ENCODE measurements around the gene WDR64. TPM values are rescaled to one million over a fixed set of nuclear protein-coding genes. Genes with fewer than 3 reads are reported as not detected.
"Not testable (repeated sequence)": the region's sequence is repeated elsewhere in the genome, so short reads cannot be mapped to it uniquely, and the experiment has no call there.

Gene WDR64
- total and polyA plus RNA-seq, 9 donors = 0.04 to 0.30 (median 0.14) TPM; not detected in 2

GRCh38 chr1:241677201-241677600 lies 25.1 kb downstream of the WDR64 start:
- Histone ChIP-seq H3K36me3 (ENCODE audit: control insufficient read depth, insufficient read depth, low read length) (no peaks in the 10 kb centered on the region), H3K27me3 (ENCODE audit: control insufficient read depth, insufficient read depth, low read length) (no peaks in the 10 kb centered on the region), H3K4me3 (ENCODE audit: low read length) (no peak overlapping the region), H3K9me3 (replicated peaks; ENCODE audit: control insufficient read depth, low read depth, low read length) (no peaks in the 10 kb centered on the region), H3K27ac (ENCODE audit: low read length) (no peak overlapping the region), H3K4me1 (ENCODE audit: control insufficient read depth, insufficient read depth, low read length) (no peaks in the 10 kb centered on the region)
- no peak for DNase-seq
- 53% methylated on average over 2 of the region's 5 CpGs for WGBS (ENCODE audit: insufficient coverage)

- no CpG with 5 or more reads among the region's 2 CpGs for WGBS (ENCODE audit: insufficient coverage)
- H3K27me3 ChIP-seq (ENCODE audit: control insufficient read depth, insufficient read depth, low read length) = no peaks in the 10 kb centered on the region
- H3K9me3 ChIP-seq (replicated peaks; ENCODE audit: control insufficient read depth, low read depth, low read length) = no peaks in the 10 kb centered on the region
- H3K36me3 ChIP-seq (ENCODE audit: control insufficient read depth, insufficient read depth, low read length) = no peaks in the 10 kb centered on the region
- no peak overlapping the region for H3K27ac ChIP-seq (ENCODE audit: low read length)
- H3K4me3 ChIP-seq (ENCODE audit: low read length) = no peak overlapping the region
- no peak for DNase-seq
- H3K4me1 ChIP-seq (ENCODE audit: control insufficient read depth, insufficient read depth, low read length) = no peaks in the 10 kb centered on the region
Observed at GRCh38 chr1:241678536-241678935, 26.5 kb downstream of the WDR64 start.

- Histone ChIP-seq H3K4me3 (ENCODE audit: low read length) (no peak overlapping the region), H3K27ac (ENCODE audit: low read length) (no peak overlapping the region), H3K36me3 (ENCODE audit: control insufficient read depth, insufficient read depth, low read length) (no peaks in the 10 kb centered on the region), H3K9me3 (replicated peaks; ENCODE audit: control insufficient read depth, low read depth, low read length) (no peaks in the 10 kb centered on the region), H3K4me1 (ENCODE audit: control insufficient read depth, insufficient read depth, low read length) (no peaks in the 10 kb centered on the region), H3K27me3 (ENCODE audit: control insufficient read depth, insufficient read depth, low read length) (no peaks in the 10 kb centered on the region)
- no peak for DNase-seq
- no CpG with 5 or more reads among the region's 4 CpGs for WGBS (ENCODE audit: insufficient coverage)
Observed at GRCh38 chr1:241679404-241679803, 27.3 kb downstream of the WDR64 start.

- Histone ChIP-seq H3K4me3 (ENCODE audit: low read length) (no peak overlapping the region), H3K9me3 (replicated peaks; ENCODE audit: control insufficient read depth, low read depth, low read length) (no peaks in the 10 kb centered on the region), H3K4me1 (ENCODE audit: control insufficient read depth, insufficient read depth, low read length) (no peaks in the 10 kb centered on the region), H3K27ac (ENCODE audit: low read length) (no peak overlapping the region), H3K27me3 (ENCODE audit: control insufficient read depth, insufficient read depth, low read length) (no peaks in the 10 kb centered on the region), H3K36me3 (ENCODE audit: control insufficient read depth, insufficient read depth, low read length) (no peaks in the 10 kb centered on the region)
- WGBS (ENCODE audit: insufficient coverage) = no CpG with 5 or more reads among the region's 3 CpGs
- no peak for DNase-seq
Observed at GRCh38 chr1:241679961-241680360, 27.9 kb downstream of the WDR64 start.

GRCh38 chr1:241681861-241682448 lies 29.9 kb downstream of the WDR64 start:
- not testable (repeated sequence) for H3K27me3 ChIP-seq (ENCODE audit: control insufficient read depth, insufficient read depth, low read length)

GRCh38 chr1:241682921-241683320 lies 30.8 kb downstream of the WDR64 start:
- H3K9me3 ChIP-seq (replicated peaks; ENCODE audit: control insufficient read depth, low read depth, low read length) = no peaks in the 10 kb centered on the region
- no peak for DNase-seq
- WGBS (ENCODE audit: insufficient coverage) = no CpG with 5 or more reads among the region's 2 CpGs
- no peak overlapping the region for H3K27ac ChIP-seq (ENCODE audit: low read length)
- no peaks in the 10 kb centered on the region for H3K36me3 ChIP-seq (ENCODE audit: control insufficient read depth, insufficient read depth, low read length)
- no peak overlapping the region for H3K4me3 ChIP-seq (ENCODE audit: low read length)
- no peaks in the 10 kb centered on the region for H3K4me1 ChIP-seq (ENCODE audit: control insufficient read depth, insufficient read depth, low read length)
- H3K27me3 ChIP-seq (ENCODE audit: control insufficient read depth, insufficient read depth, low read length) = no peaks in the 10 kb centered on the region

More at GRCh38 chr1:241681861-241682448, 29.9 kb downstream of the WDR64 start:
- not testable (repeated sequence) for H3K27ac ChIP-seq (ENCODE audit: low read length); H3K36me3 ChIP-seq (ENCODE audit: control insufficient read depth, insufficient read depth, low read length); H3K4me3 ChIP-seq (ENCODE audit: low read length); H3K9me3 ChIP-seq (replicated peaks; ENCODE audit: control insufficient read depth, low read depth, low read length); H3K4me1 ChIP-seq (ENCODE audit: control insufficient read depth, insufficient read depth, low read length); DNase-seq
- no CpG with 5 or more reads among the region's 4 CpGs for WGBS (ENCODE audit: insufficient coverage)

- Histone ChIP-seq H3K27me3 (ENCODE audit: control insufficient read depth, insufficient read depth, low read length) (no peaks in the 10 kb centered on the region), H3K27ac (ENCODE audit: low read length) (no peak overlapping the region), H3K36me3 (ENCODE audit: control insufficient read depth, insufficient read depth, low read length) (no peaks in the 10 kb centered on the region), H3K4me3 (ENCODE audit: low read length) (no peak overlapping the region), H3K4me1 (ENCODE audit: control insufficient read depth, insufficient read depth, low read length) (no peaks in the 10 kb centered on the region), H3K9me3 (replicated peaks; ENCODE audit: control insufficient read depth, low read depth, low read length) (no peaks in the 10 kb centered on the region)
- no peak for DNase-seq
- no CpG with 5 or more reads among the region's 1 CpG for WGBS (ENCODE audit: insufficient coverage)
Observed at GRCh38 chr1:241684108-241684507, 32.0 kb downstream of the WDR64 start.

- Histone ChIP-seq H3K9me3 (replicated peaks; ENCODE audit: control insufficient read depth, low read depth, low read length) (no peaks in the 10 kb centered on the region), H3K27ac (ENCODE audit: low read length) (no peak overlapping the region), H3K27me3 (ENCODE audit: control insufficient read depth, insufficient read depth, low read length) (no peaks in the 10 kb centered on the region), H3K4me3 (ENCODE audit: low read length) (no peak overlapping the region), H3K4me1 (ENCODE audit: control insufficient read depth, insufficient read depth, low read length) (no peaks in the 10 kb centered on the region), H3K36me3 (ENCODE audit: control insufficient read depth, insufficient read depth, low read length) (no peaks in the 10 kb centered on the region)
- DNase-seq = no peak
- no CpG with 5 or more reads among the region's 2 CpGs for WGBS (ENCODE audit: insufficient coverage)
Observed at GRCh38 chr1:241688940-241689368, 36.9 kb downstream of the WDR64 start.

- no peak for DNase-seq
- H3K4me1 ChIP-seq (ENCODE audit: control insufficient read depth, insufficient read depth, low read length) = no peaks in the 10 kb centered on the region
- H3K27ac ChIP-seq (ENCODE audit: low read length) = no peak overlapping the region
- H3K36me3 ChIP-seq (ENCODE audit: control insufficient read depth, insufficient read depth, low read length) = no peaks in the 10 kb centered on the region
- 60% methylated on average over 1 of the region's 9 CpGs for WGBS (ENCODE audit: insufficient coverage)
- H3K9me3 ChIP-seq (replicated peaks; ENCODE audit: control insufficient read depth, low read depth, low read length) = no peaks in the 10 kb centered on the region
- no peak overlapping the region for H3K4me3 ChIP-seq (ENCODE audit: low read length)
- no peaks in the 10 kb centered on the region for H3K27me3 ChIP-seq (ENCODE audit: control insufficient read depth, insufficient read depth, low read length)
Observed at GRCh38 chr1:241695246-241696171, 43.4 kb downstream of the WDR64 start.

- H3K36me3 ChIP-seq (ENCODE audit: control insufficient read depth, insufficient read depth, low read length) = no peaks in the 10 kb centered on the region
- no peak overlapping the region for H3K4me3 ChIP-seq (ENCODE audit: low read length)
- H3K9me3 ChIP-seq (replicated peaks; ENCODE audit: control insufficient read depth, low read depth, low read length) = no peaks in the 10 kb centered on the region
- DNase-seq = no peak
- H3K27ac ChIP-seq (ENCODE audit: low read length) = no peak overlapping the region
- WGBS (ENCODE audit: insufficient coverage) = 82% methylated on average over 5 of the region's 6 CpGs
- no peaks in the 10 kb centered on the region for H3K4me1 ChIP-seq (ENCODE audit: control insufficient read depth, insufficient read depth, low read length)
- H3K27me3 ChIP-seq (ENCODE audit: control insufficient read depth, insufficient read depth, low read length) = no peaks in the 10 kb centered on the region
Observed at GRCh38 chr1:241696172-241696814, 44.2 kb downstream of the WDR64 start.
